ACC112 (cell line): Measurements from ENCODE around the gene GJA10.
"Not testable (repeated sequence)": the region's sequence is repeated elsewhere in the genome, so short reads cannot be mapped to it uniquely, and the experiment has no call there.

Experiments
- H2AFZ ChIP-seq: fragments of 200-600 bp; sonication (generic); one replicate; pipeline ENCODE4 v1.6.0; 2017; ENCODE audit warnings: antibody characterized with exemption, low read length; ENCODE audit not compliant: unreplicated experiment
- H3K27ac ChIP-seq: fragments of 200-600 bp; sonication (generic); 2 replicates; pipeline ENCODE4 v1.5.1; 2014; ENCODE audit warnings: low read depth, mild to moderate bottlenecking, antibody characterized with exemption, low read length, moderate library complexity
- H3K27me3 ChIP-seq: fragments of 200-600 bp; sonication (generic); 2 replicates; pipeline ENCODE4 v1.6.1; 2014; ENCODE audit warnings: mild to moderate bottlenecking, antibody characterized with exemption, low read length, moderate library complexity, mixed read lengths; ENCODE audit not compliant: insufficient read depth
- H3K36me3 ChIP-seq: fragments of 200-600 bp; sonication (generic); 2 replicates; pipeline ENCODE4 v1.6.1; 2016; ENCODE audit warnings: mild to moderate bottlenecking, antibody characterized with exemption, low read length, moderate library complexity, mixed read lengths; ENCODE audit not compliant: insufficient read depth
- H3K4me1 ChIP-seq: fragments of 200-600 bp; sonication (generic); one replicate; pipeline ENCODE4 v1.6.1; 2016; ENCODE audit warnings: low read length, mixed read lengths; ENCODE audit not compliant: insufficient read depth, unreplicated experiment, control insufficient read depth
- H3K4me3 ChIP-seq: fragments of 200-600 bp; sonication (generic); 2 replicates; pipeline ENCODE4 v1.5.1; 2014; ENCODE audit warnings: mild to moderate bottlenecking, low read depth, low read length
- H3K79me2 ChIP-seq: fragments of 200-600 bp; sonication (generic); one replicate; pipeline ENCODE4 v1.6.0; 2016; ENCODE audit warnings: low read length; ENCODE audit not compliant: control insufficient read depth, unreplicated experiment, insufficient read depth

The GJA10 gene

GRCh38 chr6:89894169-89894568 lies at the start of gene GJA10:
Gene GJA10, plus strand, starts transcription at chr6:89894469. Its CDS starts 0 bp downstream, at chr6:89894469.
- Histone ChIP-seq H3K27me3 (peaks cover 72% of the 10 kb centered on the region), H3K4me1 (no peaks in the 10 kb centered on the region), H3K36me3 (no peaks in the 10 kb centered on the region), H2AFZ (no peak within 1 kb of the TSS), H3K79me2 (no peaks in the 10 kb centered on the region), H3K27ac (no peak within 1 kb of the TSS), H3K4me3 (no peak within 1 kb of the TSS)

- peaks cover 37% of the 10 kb centered on the region for H3K79me2 ChIP-seq
- H2AFZ ChIP-seq, H3K4me3 ChIP-seq, H3K36me3 ChIP-seq, H3K27ac ChIP-seq, H3K27me3 ChIP-seq: not testable (repeated sequence)
- peaks cover 11% of the 10 kb centered on the region for H3K4me1 ChIP-seq
Observed at GRCh38 chr6:89847513-89847912, 46.8 kb upstream of the GJA10 start.

- Histone ChIP-seq H3K4me3 (no peak overlapping the region), H3K79me2 (peaks cover 8% of the 10 kb centered on the region), H3K36me3 (peaks cover 7% of the 10 kb centered on the region), H2AFZ (no peak overlapping the region), H3K27me3 (no peaks in the 10 kb centered on the region), H3K27ac (no peak overlapping the region), H3K4me1 (no peaks in the 10 kb centered on the region)
Observed at GRCh38 chr6:89853068-89853467, 41.2 kb upstream of the GJA10 start.

GRCh38 chr6:89858041-89858440 lies 36.2 kb upstream of the GJA10 start:
- no peak overlapping the region for H2AFZ ChIP-seq
- H3K27me3 ChIP-seq: no peaks in the 10 kb centered on the region
- no peak overlapping the region for H3K27ac ChIP-seq
- no peaks in the 10 kb centered on the region for H3K79me2 ChIP-seq
- H3K4me3 ChIP-seq: no peak overlapping the region
- no peaks in the 10 kb centered on the region for H3K4me1 ChIP-seq
- peaks cover 33% of the 10 kb centered on the region for H3K36me3 ChIP-seq

GRCh38 chr6:89859744-89860143 lies 34.5 kb upstream of the GJA10 start:
- Histone ChIP-seq H3K4me3 (no peak overlapping the region), H3K36me3 (peaks cover 47% of the 10 kb centered on the region), H3K27ac (no peak overlapping the region), H3K27me3 (no peaks in the 10 kb centered on the region), H3K4me1 (no peaks in the 10 kb centered on the region), H2AFZ (no peak overlapping the region), H3K79me2 (no peaks in the 10 kb centered on the region)

GRCh38 chr6:89862273-89862672 lies 32.0 kb upstream of the GJA10 start:
- no peak overlapping the region for H3K4me3 ChIP-seq
- H3K4me1 ChIP-seq: no peaks in the 10 kb centered on the region
- peaks cover 54% of the 10 kb centered on the region for H3K36me3 ChIP-seq
- no peaks in the 10 kb centered on the region for H3K27me3 ChIP-seq
- no peaks in the 10 kb centered on the region for H3K79me2 ChIP-seq
- H3K27ac ChIP-seq: no peak overlapping the region
- no peak overlapping the region for H2AFZ ChIP-seq

GRCh38 chr6:89862698-89863097 lies 31.6 kb upstream of the GJA10 start:
- Histone ChIP-seq H3K79me2 (no peaks in the 10 kb centered on the region), H2AFZ (no peak overlapping the region), H3K4me1 (no peaks in the 10 kb centered on the region), H3K27me3 (no peaks in the 10 kb centered on the region), H3K36me3 (peaks cover 58% of the 10 kb centered on the region), H3K27ac (no peak overlapping the region), H3K4me3 (no peak overlapping the region)

- no peak overlapping the region for H3K27ac ChIP-seq
- H3K27me3 ChIP-seq: no peaks in the 10 kb centered on the region
- no peak overlapping the region for H3K4me3 ChIP-seq
- H2AFZ ChIP-seq: no peak overlapping the region
- no peaks in the 10 kb centered on the region for H3K4me1 ChIP-seq
- no peaks in the 10 kb centered on the region for H3K79me2 ChIP-seq
- H3K36me3 ChIP-seq: peaks cover 54% of the 10 kb centered on the region
Observed at GRCh38 chr6:89866024-89866678, 28.1 kb upstream of the GJA10 start.

GRCh38 chr6:89873721-89874120 lies 20.5 kb upstream of the GJA10 start:
- no peaks in the 10 kb centered on the region for H3K79me2 ChIP-seq
- peaks cover 13% of the 10 kb centered on the region for H3K36me3 ChIP-seq

GRCh38 chr6:89874438-89874837 lies 19.8 kb upstream of the GJA10 start:
- no peak overlapping the region for H3K4me3 ChIP-seq
- no peaks in the 10 kb centered on the region for H3K79me2 ChIP-seq
- H3K27me3 ChIP-seq: no peaks in the 10 kb centered on the region
- H3K36me3 ChIP-seq: peaks cover 13% of the 10 kb centered on the region
- no peaks in the 10 kb centered on the region for H3K4me1 ChIP-seq
- no peak overlapping the region for H2AFZ ChIP-seq
- no peak overlapping the region for H3K27ac ChIP-seq

More at GRCh38 chr6:89873721-89874120, 20.5 kb upstream of the GJA10 start:
- Histone ChIP-seq H3K27me3 (no peaks in the 10 kb centered on the region), H3K4me1 (no peaks in the 10 kb centered on the region), H3K27ac (no peak overlapping the region), H2AFZ (no peak overlapping the region), H3K4me3 (no peak overlapping the region)

- no peak overlapping the region for H3K4me3 ChIP-seq
- H3K79me2 ChIP-seq: no peaks in the 10 kb centered on the region
- no peak overlapping the region for H2AFZ ChIP-seq
- peaks cover 43% of the 10 kb centered on the region for H3K27me3 ChIP-seq
- no peak overlapping the region for H3K27ac ChIP-seq
- H3K4me1 ChIP-seq: no peaks in the 10 kb centered on the region
- H3K36me3 ChIP-seq: no peaks in the 10 kb centered on the region
Observed at GRCh38 chr6:89886378-89887120, 7.7 kb upstream of the GJA10 start.
